NAMALWA (cell line): ENCODE measurements around the gene SPCS2.
"Not testable (repeated sequence)": the region's sequence is repeated elsewhere in the genome, so short reads cannot be mapped to it uniquely, and the experiment has no call there.

Experiments
- DNase-seq: peaks from one replicate; pipeline ENCODE4 v3.0.0-alpha.2; 2015; ENCODE audit warnings: low spot score

The SPCS2 gene

DNA sequence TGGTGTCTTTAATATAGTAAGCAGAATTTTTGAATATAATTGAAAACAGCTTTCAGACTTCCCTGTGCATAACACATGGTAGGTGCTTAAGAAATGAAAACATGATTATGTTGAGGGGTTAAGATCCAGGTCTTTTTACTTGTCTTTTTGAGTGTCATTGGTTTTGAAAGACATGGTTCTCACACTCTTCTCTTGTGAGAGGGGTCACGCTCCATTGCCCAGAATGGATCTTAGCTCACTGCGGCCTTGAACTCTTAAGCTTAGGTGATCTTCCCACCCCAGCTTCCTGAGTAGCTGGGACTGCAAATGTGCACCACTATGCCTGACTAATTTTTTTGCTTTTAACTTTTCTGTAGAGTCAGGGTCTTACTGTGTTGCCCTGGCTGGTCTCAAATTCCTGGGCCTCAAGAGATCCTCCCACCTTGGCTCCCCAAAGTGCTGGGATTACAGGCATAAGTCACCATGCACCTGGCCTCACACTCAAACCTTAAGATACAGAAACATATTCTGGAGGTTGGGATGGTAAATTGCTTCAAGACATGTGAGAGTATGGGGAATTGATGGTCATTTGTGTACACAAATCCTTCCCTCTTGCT, 1.4 kb downstream of the SPCS2 start:
- DNase-seq = peak; percentile 61

DNA sequence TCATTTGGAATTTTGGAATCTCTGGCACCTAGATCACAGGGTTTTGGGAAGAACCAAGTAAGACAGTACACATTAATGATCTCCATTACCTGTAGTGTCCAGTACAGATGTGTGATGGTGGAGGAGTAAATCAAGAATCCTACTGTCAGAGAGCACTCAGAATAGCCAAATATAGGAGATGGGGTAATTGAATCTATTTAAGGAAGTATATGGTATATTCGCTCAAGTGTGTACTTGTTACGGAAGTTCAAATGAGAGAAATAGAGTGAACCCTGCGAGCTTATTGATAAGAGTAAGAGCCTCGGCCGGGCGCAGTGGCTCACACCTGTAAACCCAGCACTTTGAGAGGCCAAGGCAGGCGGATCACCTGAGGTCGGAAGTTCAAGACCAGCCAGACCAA, 2.2 kb downstream of the SPCS2 start:
- peak; percentile 16 for DNase-seq

DNA sequence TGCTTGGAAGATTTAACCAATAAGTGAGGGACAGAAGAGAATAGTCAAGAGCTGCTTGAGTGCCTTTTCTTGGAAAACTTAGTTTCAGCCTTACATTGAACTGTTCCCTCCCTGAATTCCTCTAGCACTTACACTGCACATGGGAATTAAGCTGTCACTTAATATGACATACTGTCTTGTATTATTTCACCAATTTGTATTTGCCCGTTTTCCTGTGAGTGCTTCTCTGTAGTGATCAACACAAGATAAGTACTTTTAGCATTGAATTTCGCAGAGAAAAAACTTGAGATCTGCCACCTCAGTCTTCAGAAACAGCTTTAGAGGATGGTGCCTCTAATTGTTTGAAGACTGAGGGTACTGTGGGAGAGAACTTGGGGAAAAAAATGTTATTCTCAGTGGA, 3.7 kb downstream of the SPCS2 start:
- DNase-seq = no peak

DNA sequence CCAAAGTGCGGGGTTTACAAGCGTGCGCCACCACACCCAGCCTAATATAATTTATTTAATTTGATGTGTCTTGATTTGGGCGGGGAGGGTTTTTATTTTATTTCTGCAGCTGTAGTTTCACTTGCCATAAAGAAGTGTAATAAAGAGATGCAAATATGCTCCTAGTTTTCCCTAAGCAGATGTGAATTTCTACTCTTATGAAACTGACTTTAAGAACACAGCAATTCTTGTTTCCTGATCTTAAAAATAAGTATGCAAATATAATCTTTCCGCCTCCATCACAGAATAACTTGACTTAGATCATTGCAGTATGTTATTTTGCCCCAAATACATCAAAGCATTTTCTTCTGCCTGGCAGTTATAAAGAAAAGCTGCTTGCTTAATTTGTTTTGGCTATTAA, 4.4 kb downstream of the SPCS2 start:
- peak; percentile 52 for DNase-seq

DNA sequence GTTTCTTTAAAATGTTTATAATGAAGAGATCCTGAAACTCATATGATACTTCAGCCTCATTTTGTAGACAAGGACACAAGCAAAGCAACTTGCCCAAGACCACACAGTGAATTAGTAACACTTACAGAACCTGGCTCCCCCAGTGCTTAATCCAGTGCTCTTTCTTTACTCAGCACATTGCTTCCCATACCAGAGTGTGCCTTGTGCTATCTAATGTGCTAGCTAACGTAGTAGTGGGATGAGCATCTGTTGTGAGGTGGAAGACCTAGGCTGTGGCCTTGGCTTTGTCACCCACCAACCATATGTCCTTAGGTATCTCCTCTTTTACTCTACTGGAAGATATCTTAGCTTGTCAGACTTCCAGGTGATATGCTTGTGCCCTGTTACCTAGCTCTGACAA, 5.1 kb downstream of the SPCS2 start:
- DNase-seq = no peak

DNA sequence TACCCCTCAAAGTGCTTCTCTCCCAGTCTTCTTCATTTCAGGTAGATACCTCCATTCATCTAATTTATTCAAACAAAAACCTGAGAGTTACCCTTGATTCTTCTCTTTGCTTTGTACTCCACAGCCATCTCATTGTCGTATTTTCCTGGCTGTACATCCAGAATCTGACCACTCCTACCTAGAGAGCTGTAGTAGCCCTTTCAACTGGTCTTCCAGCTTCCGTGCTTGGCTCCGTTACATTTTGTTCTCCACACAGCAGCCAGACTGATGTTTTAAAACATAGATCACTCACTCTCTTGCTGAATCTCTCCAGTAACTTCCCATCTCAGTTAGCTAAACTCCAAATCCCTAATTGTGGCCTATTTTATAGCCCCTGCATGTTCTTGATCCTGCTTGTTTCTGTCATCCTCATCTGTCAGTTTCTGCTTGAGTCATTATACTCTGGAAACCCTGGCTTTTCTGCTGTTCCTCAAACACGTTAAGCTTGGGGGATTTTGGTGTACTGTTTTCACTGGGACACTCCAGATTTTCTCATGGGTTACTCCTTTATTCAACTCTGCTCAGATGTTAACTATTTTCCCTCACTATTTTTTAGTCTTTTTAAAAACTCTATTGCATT, 7.4 kb downstream of the SPCS2 start:
- no peak for DNase-seq

DNA sequence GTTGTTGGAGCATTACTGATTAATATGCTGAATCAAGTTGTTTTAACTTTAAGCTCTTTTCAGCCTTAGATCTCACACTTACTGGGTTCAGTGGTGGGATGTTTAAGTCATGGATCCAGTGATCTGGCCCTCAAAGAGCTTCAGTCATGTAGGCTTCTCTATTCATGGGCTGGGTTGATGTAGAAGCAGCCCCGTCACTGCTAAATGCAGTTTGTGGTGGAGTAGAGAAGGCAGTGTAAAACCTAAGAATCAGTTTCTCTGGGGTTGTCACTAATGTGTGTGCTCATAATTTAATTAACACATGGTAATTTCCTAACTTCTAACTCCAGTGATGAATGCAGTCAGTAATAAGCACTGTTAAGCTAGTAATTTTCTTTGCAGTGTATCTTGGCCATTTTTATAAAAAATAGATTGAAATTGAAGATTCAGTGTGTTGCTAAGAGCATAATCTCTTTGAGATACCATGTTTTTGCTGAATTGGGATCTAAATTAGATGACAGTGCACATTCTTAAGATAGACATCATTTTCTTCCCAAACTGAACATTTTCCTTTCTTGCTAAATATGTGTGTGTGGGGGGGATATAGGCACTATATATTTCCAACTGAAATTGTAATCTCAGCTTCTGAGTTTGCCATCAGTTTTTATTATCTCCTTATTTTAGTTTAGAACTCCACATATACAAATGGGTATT, 9.0 kb downstream of the SPCS2 start:
- DNase-seq = no peak

DNA sequence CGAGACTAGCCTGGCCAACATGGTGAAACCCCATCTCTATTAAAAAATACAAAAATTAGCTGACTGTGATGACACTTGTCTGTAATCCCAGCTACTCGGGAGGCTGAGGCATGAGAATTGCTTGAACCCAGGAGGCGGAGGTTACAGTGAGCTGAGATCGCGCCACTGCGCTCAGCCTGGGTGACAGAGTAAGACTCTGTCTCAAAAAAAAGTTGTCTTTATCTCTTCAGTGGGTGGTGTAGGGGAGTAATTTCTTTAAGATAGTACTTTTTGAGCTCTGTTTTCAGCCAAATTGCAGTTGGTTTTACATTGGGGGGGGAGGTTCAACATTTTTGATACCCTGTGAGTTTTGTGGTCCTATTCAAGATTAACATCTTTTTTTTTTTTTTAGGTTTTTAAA, 11.1 kb downstream of the SPCS2 start:
- DNase-seq = not testable (repeated sequence)

DNA sequence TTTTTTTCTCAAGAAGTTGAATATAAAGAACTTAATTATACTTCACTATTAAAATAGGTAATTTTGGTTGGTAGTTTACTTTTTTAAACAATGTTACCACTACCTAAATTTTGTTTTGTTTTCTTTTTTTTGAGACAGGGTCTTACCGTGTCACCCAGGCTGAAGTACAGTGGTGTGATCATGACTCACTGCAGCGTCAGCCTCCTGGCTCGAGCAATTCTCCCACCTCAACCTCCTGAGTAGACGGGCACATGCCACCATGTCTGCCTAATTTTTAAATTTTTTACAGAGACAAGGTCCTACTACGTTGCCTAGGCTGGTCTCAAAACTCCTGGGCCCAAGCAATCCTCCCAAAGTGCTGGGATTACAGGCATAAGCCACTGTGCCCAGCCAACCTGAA, 17.6 kb downstream of the SPCS2 start:
- no peak for DNase-seq

DNA sequence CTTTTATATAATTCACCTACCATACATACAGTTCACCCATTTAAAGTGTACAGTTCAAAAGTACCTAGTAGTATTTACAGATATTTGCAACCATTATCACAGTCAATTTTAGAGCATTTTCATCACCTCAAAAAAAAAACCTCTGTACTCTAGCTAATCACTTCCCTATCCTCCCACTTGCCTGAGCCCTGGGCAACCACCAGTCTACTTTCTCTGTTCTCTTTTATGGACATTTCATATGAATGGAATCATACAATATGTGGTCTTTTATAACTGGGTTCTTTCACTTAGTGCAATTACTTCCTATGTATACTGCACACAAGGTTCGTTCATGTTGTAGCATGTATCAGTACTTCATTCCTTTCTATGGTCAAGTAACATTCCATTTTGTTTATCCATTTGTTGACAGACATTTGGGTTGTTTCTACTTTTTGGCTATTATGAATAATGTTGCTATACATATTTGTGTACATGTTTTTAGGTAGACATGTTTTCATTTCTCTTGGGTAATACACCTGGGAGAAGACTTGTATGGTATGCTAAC, 21.9 kb downstream of the SPCS2 start:
- no peak for DNase-seq

DNA sequence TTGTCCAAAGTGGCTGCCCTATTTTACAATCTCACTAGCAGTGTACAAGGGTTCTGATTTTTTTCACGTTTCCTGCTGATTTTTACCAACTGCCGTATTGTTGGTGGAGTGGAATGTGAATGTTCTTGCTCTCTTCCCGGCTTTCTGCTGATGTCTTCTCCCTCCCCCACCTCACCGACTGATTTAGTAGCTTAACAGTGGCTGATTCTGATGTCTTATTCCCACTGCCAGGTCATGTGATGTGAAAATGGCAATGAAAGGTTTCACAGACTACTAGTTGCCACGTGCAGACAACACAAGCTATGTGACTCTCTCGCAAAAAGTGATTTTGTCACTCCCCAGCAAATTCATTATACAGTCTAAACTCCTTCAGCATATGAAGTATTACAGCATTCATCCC, 22.4 kb downstream of the SPCS2 start:
- no peak for DNase-seq

DNA sequence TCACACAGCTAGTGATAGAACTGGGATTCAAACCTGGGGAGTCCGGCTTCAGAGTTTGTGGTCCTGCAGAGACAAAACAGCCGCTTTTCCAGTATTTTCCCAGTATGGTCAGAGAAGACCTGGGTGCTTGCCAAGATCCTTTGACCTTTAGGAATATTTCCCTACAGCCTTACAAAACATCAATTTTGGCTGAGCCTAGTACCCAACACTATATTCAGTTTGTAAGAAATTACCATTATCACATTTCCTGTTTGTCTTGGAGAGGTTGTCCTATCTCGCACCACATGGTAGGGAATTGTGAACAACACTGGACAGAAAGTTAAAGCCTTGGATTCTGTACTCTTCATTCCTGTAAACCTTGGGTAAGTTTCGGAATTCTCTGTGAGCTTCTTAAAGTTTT, 29.0 kb downstream of the SPCS2 start:
- DNase-seq = no peak

DNA sequence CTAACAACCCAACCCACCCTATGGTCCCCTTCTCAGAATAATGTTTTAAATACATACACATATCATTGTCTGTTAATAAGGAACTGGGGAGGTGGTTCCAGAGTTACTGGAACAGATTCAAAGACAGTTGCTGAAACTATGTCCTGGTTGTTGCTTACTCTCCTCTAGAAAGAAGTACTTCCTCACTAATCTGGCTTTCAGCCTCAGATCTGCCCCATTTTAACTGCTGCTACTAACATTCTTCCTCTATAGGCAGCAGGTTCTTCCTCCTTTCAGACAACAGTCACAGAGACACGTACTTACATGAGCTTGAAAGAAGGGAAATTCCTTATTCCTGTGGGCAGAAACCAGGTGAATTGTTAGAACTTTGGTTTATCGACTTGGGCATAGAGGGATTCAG, 31.6 kb downstream of the SPCS2 start:
- no peak for DNase-seq

DNA sequence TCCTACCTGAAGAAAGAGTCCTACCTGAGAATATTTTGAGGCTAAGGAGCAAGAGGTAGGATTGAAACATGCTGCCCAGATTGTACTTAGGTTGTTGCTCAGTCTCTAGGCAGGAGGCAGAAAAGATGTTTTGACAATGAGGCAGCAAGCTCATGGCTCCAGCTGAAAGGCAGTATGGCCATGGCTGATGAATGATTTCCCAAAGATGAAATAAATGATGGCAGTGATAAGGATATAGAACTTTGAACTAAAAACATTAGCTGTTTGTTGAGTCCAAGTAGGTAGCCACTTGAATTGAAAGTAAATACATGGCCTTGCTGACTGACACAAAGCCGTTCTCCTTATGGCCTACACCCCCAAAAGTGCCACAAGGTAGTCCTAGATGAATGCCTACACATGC, 32.8 kb downstream of the SPCS2 start:
- DNase-seq = no peak

DNA sequence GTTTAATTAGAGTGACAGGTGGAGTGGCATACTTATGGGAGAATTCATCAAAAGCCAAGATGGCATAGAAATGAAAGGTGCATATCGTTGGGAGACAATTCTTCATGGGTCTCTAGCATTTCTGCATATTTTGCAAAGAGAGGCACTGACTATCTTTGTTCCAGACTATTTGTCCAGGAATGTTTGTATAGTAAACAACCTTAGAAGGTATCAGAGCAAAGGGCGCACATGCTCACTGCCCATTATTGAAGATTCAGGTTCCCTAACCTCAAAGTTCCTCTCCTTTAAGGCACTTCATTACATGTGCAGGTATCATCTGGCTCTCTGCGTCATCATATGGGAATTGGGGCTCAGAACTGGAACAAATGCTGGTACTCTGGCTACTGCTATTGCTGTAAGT, 35.0 kb downstream of the SPCS2 start:
- DNase-seq = no peak

DNA sequence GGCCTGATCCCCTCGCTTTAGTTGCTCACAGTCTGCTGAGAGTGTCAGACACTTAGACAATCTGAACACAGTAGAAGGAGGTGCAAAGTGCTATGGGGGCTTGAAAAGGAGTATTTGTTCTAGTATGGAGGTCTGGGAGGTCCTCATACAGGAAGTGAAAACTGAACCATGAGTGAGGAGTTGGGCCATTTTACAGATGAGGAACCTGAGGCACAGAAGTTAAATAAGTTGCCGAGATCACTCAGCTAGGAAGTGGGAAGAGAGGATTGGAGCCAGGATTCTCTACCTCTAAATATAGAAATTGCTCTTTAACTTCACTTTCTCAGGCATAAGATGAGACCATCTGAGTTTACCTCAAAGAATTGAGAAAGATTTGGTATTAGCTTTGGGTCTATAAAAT, 35.7 kb downstream of the SPCS2 start:
- DNase-seq = no peak

DNA sequence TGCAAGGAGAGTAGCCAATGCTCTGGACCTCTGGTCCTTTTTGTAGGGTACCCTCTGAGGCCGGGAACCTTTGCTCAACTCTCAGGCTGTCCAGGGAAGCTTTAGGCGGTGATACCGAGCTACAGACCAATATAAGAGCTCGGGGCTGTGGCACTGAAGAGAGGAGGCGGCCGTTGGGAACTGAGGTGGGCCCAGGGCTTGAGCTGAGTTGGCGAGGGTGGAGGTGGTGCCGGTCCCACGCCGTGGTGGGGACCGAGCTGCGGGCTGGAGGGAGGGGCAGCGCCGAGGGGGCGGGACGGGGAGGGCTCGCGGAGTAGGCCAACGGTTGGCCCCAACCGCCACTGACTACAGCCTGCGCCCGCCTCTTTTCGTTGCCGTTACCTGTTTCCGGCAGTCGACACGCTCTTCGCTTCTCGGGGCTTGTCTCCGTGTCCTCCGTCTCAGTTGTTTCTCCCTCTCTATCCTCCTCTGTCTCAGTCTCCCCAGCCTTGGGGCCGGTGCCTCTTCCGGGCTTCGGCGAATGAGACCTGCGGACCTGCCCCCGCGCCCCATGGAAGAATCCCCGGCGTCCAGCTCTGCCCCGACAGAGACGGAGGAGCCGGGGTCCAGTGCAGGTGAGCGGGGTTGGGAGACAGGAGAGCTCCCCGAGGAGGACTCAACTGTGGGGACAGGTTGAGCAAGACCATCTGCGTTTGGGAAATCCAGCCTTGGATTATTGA, 39.6 kb downstream of the SPCS2 start, which contains the start of gene NEU3:
NEU3 (plus strand) TSS at position 393 of the 719 bp plus-strand sequence; CDS start at position 521, 128 bp downstream.
- peak; percentile 91 for DNase-seq

DNA sequence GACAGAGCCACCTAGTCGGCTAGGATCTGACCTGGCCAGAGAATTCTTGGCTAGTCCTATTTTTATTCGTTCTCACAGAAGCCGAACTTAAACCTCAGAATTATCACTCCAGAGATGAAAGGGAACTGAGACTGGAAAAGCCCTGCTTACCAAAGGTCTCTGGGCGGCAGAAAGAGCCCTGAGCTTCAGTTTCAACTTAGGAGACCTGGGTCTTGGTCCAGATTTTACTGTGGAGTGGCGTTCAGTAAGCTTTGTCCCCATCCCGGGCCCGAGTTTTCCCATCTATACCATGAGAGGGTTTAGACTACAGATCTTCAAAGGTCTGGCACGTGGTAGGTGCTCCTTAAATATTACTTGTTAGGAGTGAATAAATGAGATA, 40.2 kb downstream of the SPCS2 start:
- DNase-seq = peak; percentile 43

DNA sequence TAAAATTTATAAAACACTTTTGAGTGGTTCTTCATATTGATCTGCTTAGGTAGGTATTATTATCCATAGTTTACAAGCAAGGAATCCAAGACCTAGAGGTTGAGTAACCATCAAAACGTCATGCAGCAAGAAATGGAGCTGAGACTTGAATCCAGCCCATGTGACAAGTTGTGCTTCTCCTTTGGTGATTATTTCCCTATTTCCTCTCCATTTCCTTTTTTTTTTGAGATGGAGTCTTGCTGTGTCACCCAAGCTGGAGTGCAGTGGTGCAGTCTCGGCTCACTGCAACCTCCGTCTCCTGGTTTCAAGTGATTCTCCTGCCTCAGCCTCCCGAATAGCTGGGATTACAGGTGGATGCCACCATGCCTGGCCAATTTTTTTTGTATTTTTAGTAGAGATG, 41.1 kb downstream of the SPCS2 start:
- DNase-seq = not testable (repeated sequence)

DNA sequence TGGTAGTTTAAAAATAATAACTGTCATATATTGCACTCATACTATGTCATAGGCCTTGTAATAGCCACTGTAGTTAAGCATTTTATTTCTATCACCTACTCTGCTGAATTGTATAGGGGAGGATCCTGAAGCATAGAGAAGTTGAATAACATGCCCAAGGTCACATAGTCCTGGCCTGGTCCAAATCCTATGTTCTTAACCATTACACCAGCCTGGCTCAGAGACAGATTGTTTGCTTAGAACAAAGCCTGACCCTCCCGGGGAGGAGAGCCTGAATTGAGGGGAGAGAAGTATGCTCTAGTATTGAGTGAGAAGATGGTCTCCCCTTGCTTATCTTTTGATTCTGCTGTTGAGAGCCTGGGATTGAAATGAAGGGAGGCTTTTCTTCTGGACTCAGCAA, 41.9 kb downstream of the SPCS2 start:
- DNase-seq = no peak

DNA sequence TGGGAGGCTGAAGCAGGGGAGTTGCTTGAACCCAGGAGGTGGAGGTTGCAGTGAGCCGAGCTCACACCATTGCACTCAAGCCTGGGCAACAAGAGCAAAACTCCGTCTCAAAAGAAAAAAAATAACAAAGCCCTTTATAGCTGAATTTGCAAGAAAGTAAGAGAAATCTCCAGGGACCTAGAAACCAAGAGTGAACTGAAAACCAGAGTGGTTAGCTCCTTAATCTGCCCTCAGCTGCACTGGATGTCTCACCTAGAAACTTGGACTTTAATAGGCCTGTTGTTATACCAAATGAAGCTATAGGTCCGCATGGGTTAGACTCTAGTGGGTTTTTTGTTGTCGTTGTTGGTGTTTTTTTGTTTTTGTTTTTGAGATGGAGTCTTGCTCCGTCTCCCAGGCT, 43.8 kb downstream of the SPCS2 start:
- no peak for DNase-seq

DNA sequence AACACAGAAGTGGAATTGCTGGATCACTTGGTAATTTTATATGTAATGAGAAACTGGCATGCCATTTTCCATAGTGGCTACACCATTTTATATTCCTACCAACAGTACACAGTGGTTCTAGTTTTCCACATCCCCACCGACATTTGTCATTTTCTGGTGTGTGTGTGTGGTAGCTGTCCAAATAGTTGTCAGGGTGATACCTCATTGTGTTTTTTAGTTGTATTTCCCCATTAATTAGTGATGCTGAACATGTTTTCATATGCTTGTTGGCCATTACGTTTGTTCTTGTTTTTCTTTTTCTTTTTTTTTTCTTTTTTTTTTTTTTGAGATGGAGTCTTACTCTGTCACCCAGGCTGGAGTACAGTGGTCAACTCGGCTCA, 51.9 kb downstream of the SPCS2 start:
- DNase-seq = no peak

DNA sequence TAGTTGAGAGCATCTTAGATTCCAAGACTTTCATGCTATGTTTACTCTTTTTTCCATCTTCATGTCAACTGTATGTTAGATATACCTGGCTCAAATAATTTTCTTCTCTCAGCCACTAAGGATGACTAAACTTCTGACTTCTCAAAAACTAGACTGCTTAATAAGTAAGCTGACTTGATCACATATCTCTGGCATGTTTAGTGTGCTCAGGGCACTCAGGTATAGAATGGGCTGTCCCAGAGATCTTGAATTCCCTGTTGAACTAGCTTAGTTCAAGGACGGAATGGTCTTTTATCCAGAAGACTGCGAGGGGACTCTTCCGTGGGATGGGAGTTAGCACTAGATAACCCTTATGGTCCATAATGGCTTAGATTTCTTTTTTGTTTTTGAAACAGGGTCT, 52.6 kb downstream of the SPCS2 start:
- no peak for DNase-seq
